OCI-LY3 (cell line): ENCODE data around the gene ANKRD13A.

Experiments
- H2AFZ ChIP-seq: fragments of 200-600, 300-600 bp; shearing (Covaris generic); 2 replicates; pipeline ENCODE4 v1.6.0; 2014; ENCODE audit warnings: antibody characterized with exemption, low read depth, low read length
- H3K27ac ChIP-seq: fragments of 200-600, 300-600 bp; sonication (generic); 2 replicates; pipeline ENCODE4 v1.5.1; 2014; ENCODE audit warnings: mild to moderate bottlenecking, low read length, moderate library complexity, mixed read lengths
- H3K27me3 ChIP-seq: fragments of 200-600, 300-600 bp; sonication (generic); 2 replicates; pipeline ENCODE4 v1.6.1; 2014; ENCODE audit warnings: low read depth, low read length, mixed read lengths
- H3K36me3 ChIP-seq: fragments of 200-600, 300-600 bp; sonication (generic); replicated peaks from 2 replicates; pipeline ENCODE3; 2014; ENCODE audit warnings: low read depth, low read length, mixed read lengths
- H3K4me1 ChIP-seq: fragments of 300-600, 200-600 bp; sonication (generic); 2 replicates; pipeline ENCODE4 v1.6.1; 2014; ENCODE audit warnings: low read length, mixed read lengths
- H3K4me2 ChIP-seq: fragments of 200-600, 300-600 bp; sonication (generic); 2 replicates; pipeline ENCODE4 v1.6.1; 2014; ENCODE audit warnings: low read length, mixed read lengths
- H3K4me3 ChIP-seq: fragments of 300-600, 200-600 bp; sonication (generic); 2 replicates; pipeline ENCODE4 v1.5.1; 2014; ENCODE audit warnings: antibody characterized with exemption, mild to moderate bottlenecking, low read length, moderate library complexity
- H3K79me2 ChIP-seq: fragments of 300-600, 200-600 bp; shearing (Covaris generic); 2 replicates; pipeline ENCODE4 v1.6.1; 2014; ENCODE audit warnings: mild to moderate bottlenecking, low read length, mixed read lengths
- H3K9ac ChIP-seq: fragments of 300-600, 200-600 bp; shearing (Covaris generic); 2 replicates; pipeline ENCODE4 v1.6.0; 2014; ENCODE audit warnings: mild to moderate bottlenecking, low read length, moderate library complexity
- H3K9me3 ChIP-seq: fragments of 200-600, 300-600 bp; shearing (Covaris generic); 2 replicates; pipeline ENCODE4 v1.6.1; 2014; ENCODE audit warnings: low read length, mixed read lengths; ENCODE audit not compliant: insufficient read depth
- H4K20me1 ChIP-seq: fragments of 200-600, 300-600 bp; sonication (generic); 2 replicates; pipeline ENCODE4 v1.6.1; 2016; ENCODE audit warnings: low read length, mixed read lengths; ENCODE audit not compliant: insufficient read depth
- CTCF ChIP-seq: fragments of 200-600, 300-600 bp; sonication (generic); IDR thresholded peaks from 2 replicates; pipeline ENCODE4 v1.5.1; 2014; ENCODE audit warnings: antibody characterized with exemption, low read length, low read depth
- EZH2phosphoT487 ChIP-seq: fragments of 200-600 bp; shearing (Covaris generic); IDR thresholded peaks from 2 replicates; pipeline ENCODE4 v1.6.1; 2018; ENCODE audit warnings: antibody characterized with exemption, mixed run types, low read depth

Gene ANKRD13A

GRCh38 chr12:109959411-109960093, 39.7 kb upstream of the ANKRD13A start:
- no peak overlapping the region for H3K9ac ChIP-seq
- peaks cover 56% of the 10 kb centered on the region for H3K36me3 ChIP-seq
- no peak overlapping the region for H2AFZ ChIP-seq
- H3K27me3 ChIP-seq, result no peaks in the 10 kb centered on the region
- no peaks in the 10 kb centered on the region for H3K9me3 ChIP-seq
- TF ChIP-seq CTCF (no peak), EZH2phosphoT487 (no peak)
- H3K4me2 ChIP-seq, result no peak overlapping the region
- no peak overlapping the region for H3K27ac ChIP-seq
- H4K20me1 ChIP-seq, result no peaks in the 10 kb centered on the region
- no peaks in the 10 kb centered on the region for H3K79me2 ChIP-seq
- no peaks in the 10 kb centered on the region for H3K4me1 ChIP-seq
- H3K4me3 ChIP-seq, result no peak overlapping the region

GRCh38 chr12:109961201-109961600, 38.0 kb upstream of the ANKRD13A start:
- Histone ChIP-seq H3K9ac (no peak overlapping the region), H3K4me1 (no peaks in the 10 kb centered on the region), H3K79me2 (no peaks in the 10 kb centered on the region), H4K20me1 (no peaks in the 10 kb centered on the region), H3K4me2 (no peak overlapping the region), H3K36me3 (peaks cover 66% of the 10 kb centered on the region), H3K27me3 (no peaks in the 10 kb centered on the region), H3K9me3 (no peaks in the 10 kb centered on the region), H2AFZ (no peak overlapping the region), H3K27ac (no peak overlapping the region), H3K4me3 (no peak overlapping the region)
- TF ChIP-seq EZH2phosphoT487 (no peak), CTCF (no peak)

GRCh38 chr12:109961612-109962011, 37.6 kb upstream of the ANKRD13A start:
- TF ChIP-seq EZH2phosphoT487 (no peak), CTCF (no peak)
- Histone ChIP-seq H3K27me3 (no peaks in the 10 kb centered on the region), H4K20me1 (no peaks in the 10 kb centered on the region), H3K9ac (no peak overlapping the region), H3K79me2 (no peaks in the 10 kb centered on the region; the same call in 1 of the 2 replicates), H2AFZ (no peak overlapping the region), H3K4me2 (no peak overlapping the region), H3K9me3 (no peaks in the 10 kb centered on the region), H3K36me3 (peaks cover 64% of the 10 kb centered on the region), H3K4me3 (no peak overlapping the region), H3K27ac (no peak overlapping the region), H3K4me1 (peaks cover 3% of the 10 kb centered on the region)

DNA sequence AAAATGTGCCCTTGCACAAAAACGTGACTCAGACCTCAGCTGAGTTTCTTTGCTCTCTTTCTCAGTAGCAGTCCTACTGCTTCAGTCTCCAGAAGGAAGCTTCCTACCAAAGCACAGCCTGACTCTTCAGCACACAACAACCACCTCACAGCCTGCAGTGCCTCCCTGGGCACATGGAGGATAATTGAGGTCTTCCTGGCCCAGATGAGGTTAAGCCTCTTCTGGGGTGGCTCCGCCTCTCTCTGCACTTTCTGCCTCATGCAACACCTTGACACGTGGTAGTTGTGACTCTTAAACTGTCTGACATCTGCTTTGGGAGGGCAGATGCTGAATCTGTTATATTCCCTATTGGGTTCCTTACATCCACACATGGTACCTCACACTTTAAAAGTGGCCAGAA, 36.8 kb upstream of the ANKRD13A start:
- TF ChIP-seq EZH2phosphoT487, result no peak
- no peak for TF ChIP-seq CTCF
- H3K36me3 ChIP-seq, result peaks cover 63% of the 10 kb centered on the region
- no peaks in the 10 kb centered on the region for H3K27me3 ChIP-seq
- peaks cover 11% of the 10 kb centered on the region for H3K4me1 ChIP-seq
- no peak overlapping the region for H2AFZ ChIP-seq
- H3K9ac ChIP-seq, result no peak overlapping the region
- no peaks in the 10 kb centered on the region; the same call in 1 of the 2 replicates for H3K79me2 ChIP-seq
- no peaks in the 10 kb centered on the region for H3K9me3 ChIP-seq
- H3K27ac ChIP-seq, result no peak overlapping the region
- H3K4me2 ChIP-seq, result no peak overlapping the region
- no peak overlapping the region for H3K4me3 ChIP-seq
- H4K20me1 ChIP-seq, result no peaks in the 10 kb centered on the region
